ENCODE results near the gene RASGRP1. TPM values are rescaled to one million over a fixed set of nuclear protein-coding genes. Genes with fewer than 3 reads are reported as not detected.

RASGRP1 gene
- total RNA-seq, 2 donors from 2014 or later, result 1.6 to 2.6 TPM

DNA sequence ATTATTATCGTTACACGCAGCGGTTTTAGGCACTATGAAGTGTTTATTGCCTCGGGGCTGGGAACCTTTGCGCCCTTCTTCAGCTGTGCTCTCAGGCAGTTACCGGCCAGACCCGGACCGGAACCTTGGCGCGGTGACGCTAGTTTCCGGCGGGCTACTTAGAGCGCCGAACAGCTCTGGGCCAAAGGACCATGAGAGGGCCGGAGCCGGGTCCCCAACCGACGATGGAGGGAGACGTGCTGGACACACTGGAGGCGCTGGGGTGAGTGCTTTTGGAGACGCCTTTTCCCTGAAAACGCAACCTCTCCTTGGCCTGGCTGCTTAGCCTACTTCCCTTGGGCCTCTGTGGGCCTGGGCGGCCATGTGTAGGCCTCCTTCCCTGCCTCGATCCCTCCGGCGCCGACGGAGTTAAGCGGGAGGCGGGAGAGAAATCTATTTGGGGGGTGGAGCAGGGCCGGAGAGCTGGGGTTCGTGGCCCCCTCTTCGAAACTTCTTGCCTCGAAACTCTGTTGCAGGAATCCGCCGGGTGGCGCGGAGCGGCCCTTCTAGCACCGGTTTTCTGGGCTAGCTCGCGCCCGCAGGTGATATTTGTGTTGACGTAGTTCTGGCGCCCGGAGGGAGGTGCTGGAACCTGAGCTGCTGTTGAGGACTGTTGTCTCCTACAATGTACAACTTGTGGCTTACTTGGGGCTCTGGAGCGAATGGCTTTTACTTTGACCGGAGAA, 110.5 kb downstream of the RASGRP1 start, which contains the start of gene FAM98B:
TSS of gene FAM98B (plus strand) at position 157 of the 725 bp plus-strand sequence. CDS start at position 192, 35 bp downstream.
- ATAC-seq (ENCODE audit: insufficient number of reproducible peaks, low FRiP score, low read depth) (peak; percentile 86), DNase-seq (ENCODE audit: low spot score) (peak; percentile 55)
- Histone ChIP-seq H3K9me3 (no peaks in the 10 kb centered on the region), H3K4me1 (ENCODE audit: control insufficient read depth in 1 of 2, low read depth in 2 of 2) (peaks cover 15 to 24% of the 10 kb centered on the region in 2 donors), H3K36me3 (no peaks in the 10 kb centered on the region), H3K27ac (peak within 1 kb of the TSS; percentile 83 to 92), H3K4me3 (peak within 1 kb of the TSS; percentile 86), H3K27me3 (replicated peaks; ENCODE audit: insufficient read depth) (no peaks in the 10 kb centered on the region)
- TF ChIP-seq, protein P1, sequence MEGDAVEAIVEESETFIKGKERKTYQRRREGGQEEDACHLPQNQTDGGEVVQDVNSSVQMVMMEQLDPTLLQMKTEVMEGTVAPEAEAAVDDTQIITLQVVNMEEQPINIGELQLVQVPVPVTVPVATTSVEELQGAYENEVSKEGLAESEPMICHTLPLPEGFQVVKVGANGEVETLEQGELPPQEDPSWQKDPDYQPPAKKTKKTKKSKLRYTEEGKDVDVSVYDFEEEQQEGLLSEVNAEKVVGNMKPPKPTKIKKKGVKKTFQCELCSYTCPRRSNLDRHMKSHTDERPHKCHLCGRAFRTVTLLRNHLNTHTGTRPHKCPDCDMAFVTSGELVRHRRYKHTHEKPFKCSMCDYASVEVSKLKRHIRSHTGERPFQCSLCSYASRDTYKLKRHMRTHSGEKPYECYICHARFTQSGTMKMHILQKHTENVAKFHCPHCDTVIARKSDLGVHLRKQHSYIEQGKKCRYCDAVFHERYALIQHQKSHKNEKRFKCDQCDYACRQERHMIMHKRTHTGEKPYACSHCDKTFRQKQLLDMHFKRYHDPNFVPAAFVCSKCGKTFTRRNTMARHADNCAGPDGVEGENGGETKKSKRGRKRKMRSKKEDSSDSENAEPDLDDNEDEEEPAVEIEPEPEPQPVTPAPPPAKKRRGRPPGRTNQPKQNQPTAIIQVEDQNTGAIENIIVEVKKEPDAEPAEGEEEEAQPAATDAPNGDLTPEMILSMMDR (IDR thresholded peaks at IDR 0.05), result no peak

DNA sequence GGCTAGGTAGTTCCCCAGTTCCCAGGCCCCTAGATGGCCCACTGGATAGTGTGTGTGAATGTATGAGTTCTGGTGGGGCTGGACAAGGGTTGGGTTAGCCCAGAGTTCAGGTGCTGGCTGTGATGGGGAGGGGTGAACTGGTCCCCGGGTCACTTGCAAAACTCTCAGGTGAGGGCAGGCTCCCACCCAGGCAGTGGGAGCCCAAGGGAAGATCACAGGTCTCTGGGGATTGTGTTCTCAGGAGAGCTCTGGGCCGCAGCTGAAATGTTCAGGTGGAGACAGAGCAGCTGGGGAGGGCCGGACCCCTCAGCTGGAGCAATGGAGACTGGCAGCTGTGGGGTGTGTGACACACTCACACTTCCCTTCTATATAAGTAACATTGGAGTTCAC, 123.5 kb downstream of the RASGRP1 start:
- Histone ChIP-seq H3K27ac (no peak overlapping the region), H3K4me1 (ENCODE audit: control insufficient read depth in 1 of 2, low read depth in 2 of 2) (no peaks in the 10 kb centered on the region), H3K27me3 (replicated peaks; ENCODE audit: insufficient read depth) (no peaks in the 10 kb centered on the region), H3K9me3 (no peaks in the 10 kb centered on the region), H3K4me3 (no peak overlapping the region), H3K36me3 (no peaks in the 10 kb centered on the region)
- TF ChIP-seq, protein P1 (IDR thresholded peaks at IDR 0.05), result no peak
- DNase-seq (ENCODE audit: low spot score) (no peak), ATAC-seq (ENCODE audit: insufficient number of reproducible peaks, low FRiP score, low read depth) (no peak)

DNA sequence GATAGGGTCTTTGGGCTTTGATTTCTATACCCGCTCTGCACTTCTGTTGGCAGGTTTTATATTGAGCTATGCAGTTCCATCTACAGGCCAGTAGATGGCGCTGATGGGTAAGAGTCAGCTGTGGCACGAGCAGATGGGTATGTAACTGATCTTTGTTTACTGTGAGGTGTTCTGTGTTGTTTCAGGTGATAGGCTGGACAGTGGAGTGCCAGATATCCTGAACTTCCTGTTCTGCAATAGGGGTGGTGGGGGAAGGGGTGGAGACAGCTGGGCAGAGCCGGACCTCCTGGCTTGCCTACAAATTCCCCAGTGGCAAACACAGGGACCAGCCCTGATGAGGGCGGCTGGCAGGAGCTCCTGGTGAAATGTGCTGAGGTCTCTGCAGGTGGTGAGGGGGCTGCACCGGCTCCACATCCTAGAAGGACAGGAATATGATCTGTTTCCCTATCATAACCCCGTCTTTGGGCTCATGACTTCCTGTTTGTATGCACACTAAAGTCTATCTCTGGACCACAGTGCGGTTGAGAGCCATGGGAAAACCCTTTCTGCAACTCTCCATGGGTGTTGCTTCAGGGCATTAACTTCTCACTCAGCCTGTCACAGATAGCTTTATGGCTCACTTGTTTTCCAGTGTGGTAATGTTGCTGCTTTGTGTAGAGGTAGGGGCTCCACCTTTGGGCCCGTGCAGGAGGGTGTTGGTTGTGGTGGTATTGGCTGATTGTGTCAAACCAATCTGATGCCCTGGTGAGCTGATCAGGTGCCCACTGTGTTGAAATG, 124.1 kb downstream of the RASGRP1 start:
- Histone ChIP-seq H3K27me3 (replicated peaks; ENCODE audit: insufficient read depth) (no peaks in the 10 kb centered on the region), H3K4me3 (no peak overlapping the region), H3K9me3 (no peaks in the 10 kb centered on the region), H3K4me1 (ENCODE audit: control insufficient read depth in 1 of 2, low read depth in 2 of 2) (no peaks in the 10 kb centered on the region), H3K36me3 (no peaks in the 10 kb centered on the region), H3K27ac (no peak overlapping the region)
- TF ChIP-seq, protein P1 (IDR thresholded peaks at IDR 0.05), result peak; percentile 95
- ATAC-seq (ENCODE audit: insufficient number of reproducible peaks, low FRiP score, low read depth) (peak; percentile 28), DNase-seq (ENCODE audit: low spot score) (no peak)

Other genes with a start within 250 kb of the RASGRP1 start
- gene FAM98B, start 110.7 kb downstream of the RASGRP1 start, total RNA-seq, result 10 to 100 TPM in 1 of 2 donors, 1 to 10 TPM in 1; 8.0 to 14.0 TPM